SH-SY5Y (cell line): ENCODE results near the gene PROC.

Experiments
- GATA2 ChIP-seq: IDR thresholded peaks from 2 replicates; pipeline ENCODE4 v1.6.1; 2011; ENCODE audit warnings: mild to moderate bottlenecking, low read depth, low read length
- GATA3 ChIP-seq: IDR thresholded peaks from 2 replicates; pipeline ENCODE4 v1.6.1; 2011; ENCODE audit warnings: low read depth, mild to moderate bottlenecking, low read length, moderate library complexity

DNA sequence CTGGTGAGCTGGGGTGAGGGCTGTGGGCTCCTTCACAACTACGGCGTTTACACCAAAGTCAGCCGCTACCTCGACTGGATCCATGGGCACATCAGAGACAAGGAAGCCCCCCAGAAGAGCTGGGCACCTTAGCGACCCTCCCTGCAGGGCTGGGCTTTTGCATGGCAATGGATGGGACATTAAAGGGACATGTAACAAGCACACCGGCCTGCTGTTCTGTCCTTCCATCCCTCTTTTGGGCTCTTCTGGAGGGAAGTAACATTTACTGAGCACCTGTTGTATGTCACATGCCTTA lies 10.5 kb downstream of the PROC start:
- no peak for TF ChIP-seq GATA3
- TF ChIP-seq GATA2: no peak
